HepG2 (cell line): ENCODE data around the gene WDR81. TPM values are rescaled to one million over a fixed set of nuclear protein-coding genes. Genes with fewer than 3 reads are reported as not detected.
A peak's percentile ranks its signal among the peaks of the same experiment; 100 is the strongest.

ENCODE experiments used
- GMEB2 ChIP-seq: IDR thresholded peaks from 2 replicates; pipeline ENCODE4 v1.6.1; 2016; ENCODE audit warnings: missing biosample characterization, missing genetic modification reagents, low read depth
- HDAC2 ChIP-seq: sonication (generic); formaldehyde crosslinking; IDR thresholded peaks from 2 replicates; pipeline ENCODE4 v1.4.0; 2020; ENCODE audit warnings: missing genetic modification reagents
- HOXA5 ChIP-seq: sonication (generic); formaldehyde crosslinking; IDR thresholded peaks from 2 replicates; pipeline ENCODE4 v1.4.0; 2020; ENCODE audit warnings: missing genetic modification reagents
- NPAS2 ChIP-seq: sonication (generic); formaldehyde crosslinking; IDR thresholded peaks from 2 replicates; pipeline ENCODE4 v1.8.0; 2022; ENCODE audit warnings: mild to moderate bottlenecking, missing genetic modification reagents, borderline replicate concordance
- POLR2G ChIP-seq: fragments of 200-400 bp; formaldehyde crosslinking; IDR thresholded peaks from 2 replicates; pipeline ENCODE4 v1.6.1; 2018; ENCODE audit warnings: mild to moderate bottlenecking, low read depth, low read length, moderate library complexity
- PPARG ChIP-seq: conservative IDR thresholded peaks from 2 replicates; pipeline ENCODE4 v1.6.1; 2016; ENCODE audit warnings: missing biosample characterization, missing genetic modification reagents
- RARG ChIP-seq: sonication (generic); formaldehyde crosslinking; IDR thresholded peaks from 2 replicates; pipeline ENCODE4 v1.4.0; 2020; ENCODE audit warnings: low read depth, mild to moderate bottlenecking, missing genetic modification reagents
- SAP130 ChIP-seq: IDR thresholded peaks from 2 replicates; pipeline ENCODE4 v1.6.1; 2016; ENCODE audit warnings: low read depth
- SKI ChIP-seq: fragments of 450-650 bp; IDR thresholded peaks from one replicate; pipeline ENCODE4 v1.6.1; 2018; ENCODE audit warnings: mild to moderate bottlenecking; ENCODE audit not compliant: partially characterized antibody
- ZKSCAN8 ChIP-seq: IDR thresholded peaks from 2 replicates; pipeline ENCODE4 v1.6.1; 2016; ENCODE audit warnings: borderline replicate concordance, missing genetic modification reagents, missing compliant biosample characterization
- ZNF136 ChIP-seq: sonication (generic); formaldehyde crosslinking; IDR thresholded peaks from 2 replicates; pipeline ENCODE4 v1.8.1; 2022; ENCODE audit warnings: low read depth, mild to moderate bottlenecking, moderate library complexity, missing genetic modification reagents
- ZNF274 ChIP-seq: sonication (generic); formaldehyde crosslinking; IDR thresholded peaks from 2 replicates; pipeline ENCODE4 v1.5.1; 2020; ENCODE audit warnings: mild to moderate bottlenecking, missing genetic modification reagents
- ZNF33A ChIP-seq: sonication (generic); formaldehyde crosslinking; IDR thresholded peaks from 2 replicates; pipeline ENCODE4 v1.5.1; 2020; ENCODE audit warnings: missing genetic modification reagents, mild to moderate bottlenecking, moderate library complexity, borderline replicate concordance
- ZNF513 ChIP-seq: sonication (generic); formaldehyde crosslinking; conservative IDR thresholded peaks from 2 replicates; pipeline ENCODE4 v1.5.0; 2020; ENCODE audit warnings: missing genetic modification reagents
- ZNF547 ChIP-seq: sonication (generic); formaldehyde crosslinking; IDR thresholded peaks from 2 replicates; pipeline ENCODE4 v1.5.1; 2020; ENCODE audit warnings: mild to moderate bottlenecking, missing genetic modification reagents
- ZNF567 ChIP-seq: sonication (generic); formaldehyde crosslinking; IDR thresholded peaks from 2 replicates; pipeline ENCODE4 v1.8.1; 2023; ENCODE audit warnings: mild to moderate bottlenecking, missing genetic modification reagents, borderline replicate concordance
- ZNF639 ChIP-seq: conservative IDR thresholded peaks from 2 replicates; pipeline ENCODE4 v1.6.1; 2018; ENCODE audit warnings: missing genetic modification reagents
- ZNF83 ChIP-seq: sonication (generic); formaldehyde crosslinking; IDR thresholded peaks from 2 replicates; pipeline ENCODE4 v1.4.0; 2020; ENCODE audit warnings: missing genetic modification reagents, mild to moderate bottlenecking, borderline replicate concordance
- polyA plus RNA-seq, 8 experiments: library from polyadenylated mRNA; depleted of rRNA in 3 of 8; stranded (reverse) in 7 of 8; unstranded in 1 of 8; fragments of >200 nt; fragmentation: Illumina TruSeq in 4 of 8; extraction: Trizol in 4 of 8; gene quantifications; 2 replicates each; pipeline versions ENCODE4 v1.2.1 to v1.2.3, GENCODE V29; 2011 to 2016; ENCODE audit warnings: low read depth in 4 of 8, missing spikeins in 1 of 8, mixed read lengths in 1 of 8; ENCODE audit not compliant: insufficient read depth in 1 of 8
- total RNA-seq, 5 experiments: library from RNA; depleted of rRNA; stranded (reverse); fragments of >200 nt; fragmentation: Illumina TruSeq; extraction: Trizol; gene quantifications; 2 replicates each; pipeline ENCODE4 v1.2.3, GENCODE V29; 2016; ENCODE audit warnings: low read depth in 1 of 5
- TF ChIP-seq, protein P1 (sequence below): sonication (generic); formaldehyde crosslinking; conservative IDR thresholded peaks from 2 replicates; pipeline ENCODE4 v1.8.0; 2022; ENCODE audit warnings: missing genetic modification reagents
- TF ChIP-seq, protein P2 (sequence below): sonication (generic); formaldehyde crosslinking; IDR thresholded peaks from 2 replicates; pipeline ENCODE4 v1.5.0; 2020; ENCODE audit warnings: missing genetic modification reagents, mild to moderate bottlenecking, borderline replicate concordance
- TF ChIP-seq, protein P3 (sequence below): sonication (generic); IDR thresholded peaks from 2 replicates; pipeline ENCODE4 v1.6.1; 2016; ENCODE audit warnings: low read depth, borderline replicate concordance

Gene WDR81
- total and polyA plus RNA-seq, 2 of the 13 experiments (the other 11 are each of a cell fraction or from before 2014, with no cell fraction given), result 9.1 to 16.7 TPM

- TF ChIP-seq ZNF639 (CRISPR knock-in tag), result no peak
- TF ChIP-seq ZNF83, result no peak
- TF ChIP-seq HDAC2, result no peak
- TF ChIP-seq, protein P1, sequence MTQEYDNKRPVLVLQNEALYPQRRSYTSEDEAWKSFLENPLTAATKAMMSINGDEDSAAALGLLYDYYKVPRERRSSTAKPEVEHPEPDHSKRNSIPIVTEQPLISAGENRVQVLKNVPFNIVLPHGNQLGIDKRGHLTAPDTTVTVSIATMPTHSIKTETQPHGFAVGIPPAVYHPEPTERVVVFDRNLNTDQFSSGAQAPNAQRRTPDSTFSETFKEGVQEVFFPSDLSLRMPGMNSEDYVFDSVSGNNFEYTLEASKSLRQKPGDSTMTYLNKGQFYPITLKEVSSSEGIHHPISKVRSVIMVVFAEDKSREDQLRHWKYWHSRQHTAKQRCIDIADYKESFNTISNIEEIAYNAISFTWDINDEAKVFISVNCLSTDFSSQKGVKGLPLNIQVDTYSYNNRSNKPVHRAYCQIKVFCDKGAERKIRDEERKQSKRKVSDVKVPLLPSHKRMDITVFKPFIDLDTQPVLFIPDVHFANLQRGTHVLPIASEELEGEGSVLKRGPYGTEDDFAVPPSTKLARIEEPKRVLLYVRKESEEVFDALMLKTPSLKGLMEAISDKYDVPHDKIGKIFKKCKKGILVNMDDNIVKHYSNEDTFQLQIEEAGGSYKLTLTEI, result no peak
- TF ChIP-seq NPAS2 (CRISPR knock-in tag), result no peak
- TF ChIP-seq, protein P2, sequence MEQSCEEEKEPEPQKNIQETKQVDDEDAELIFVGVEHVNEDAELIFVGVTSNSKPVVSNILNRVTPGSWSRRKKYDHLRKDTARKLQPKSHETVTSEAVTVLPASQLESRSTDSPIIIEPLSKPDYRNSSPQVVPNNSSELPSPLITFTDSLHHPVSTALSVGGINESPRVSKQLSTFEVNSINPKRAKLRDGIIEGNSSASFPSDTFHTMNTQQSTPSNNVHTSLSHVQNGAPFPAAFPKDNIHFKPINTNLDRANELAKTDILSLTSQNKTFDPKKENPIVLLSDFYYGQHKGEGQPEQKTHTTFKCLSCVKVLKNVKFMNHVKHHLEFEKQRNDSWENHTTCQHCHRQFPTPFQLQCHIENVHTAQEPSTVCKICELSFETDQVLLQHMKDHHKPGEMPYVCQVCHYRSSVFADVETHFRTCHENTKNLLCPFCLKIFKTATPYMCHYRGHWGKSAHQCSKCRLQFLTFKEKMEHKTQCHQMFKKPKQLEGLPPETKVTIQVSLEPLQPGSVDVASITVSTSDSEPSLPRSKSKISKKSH (CRISPR knock-in tag), result no peak
- TF ChIP-seq, protein P3, sequence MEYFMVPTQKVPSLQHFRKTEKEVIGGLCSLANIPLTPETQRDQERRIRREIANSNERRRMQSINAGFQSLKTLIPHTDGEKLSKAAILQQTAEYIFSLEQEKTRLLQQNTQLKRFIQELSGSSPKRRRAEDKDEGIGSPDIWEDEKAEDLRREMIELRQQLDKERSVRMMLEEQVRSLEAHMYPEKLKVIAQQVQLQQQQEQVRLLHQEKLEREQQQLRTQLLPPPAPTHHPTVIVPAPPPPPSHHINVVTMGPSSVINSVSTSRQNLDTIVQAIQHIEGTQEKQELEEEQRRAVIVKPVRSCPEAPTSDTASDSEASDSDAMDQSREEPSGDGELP, result peak; percentile 60
- peak; percentile 52 for TF ChIP-seq SAP130 (CRISPR knock-in tag)
- no peak for TF ChIP-seq RARG (CRISPR knock-in tag)
- TF ChIP-seq ZNF33A (CRISPR knock-in tag), result no peak
- 0 out of 2 replicates have a peak, but pooled peaks have one; percentile 33 for TF ChIP-seq PPARG (CRISPR knock-in tag)
- no peak for TF ChIP-seq ZNF513 (CRISPR knock-in tag)
- no peak for TF ChIP-seq ZNF274
- TF ChIP-seq ZKSCAN8 (CRISPR knock-in tag), result no peak
- no peak for TF ChIP-seq ZNF136 (CRISPR knock-in tag)
- TF ChIP-seq GMEB2 (CRISPR knock-in tag), result no peak
- TF ChIP-seq SKI, result no peak
- no peak for TF ChIP-seq ZNF567 (CRISPR knock-in tag)
- TF ChIP-seq HOXA5 (CRISPR knock-in tag), result peak; percentile 66; the same call in 1 of the 2 replicates
- no peak for TF ChIP-seq POLR2G
- no peak for TF ChIP-seq ZNF547 (CRISPR knock-in tag)
Measured at GRCh38 chr17:1783834-1784611, 59.5 kb downstream of the WDR81 start (continued).
